ENCODE data around the gene BMPR2. TPM values are rescaled to one million over a fixed set of nuclear protein-coding genes. Genes with fewer than 3 reads are reported as not detected.

BMPR2 gene
- total RNA-seq, 1 donor from 2014 or later = 47.9 TPM

DNA sequence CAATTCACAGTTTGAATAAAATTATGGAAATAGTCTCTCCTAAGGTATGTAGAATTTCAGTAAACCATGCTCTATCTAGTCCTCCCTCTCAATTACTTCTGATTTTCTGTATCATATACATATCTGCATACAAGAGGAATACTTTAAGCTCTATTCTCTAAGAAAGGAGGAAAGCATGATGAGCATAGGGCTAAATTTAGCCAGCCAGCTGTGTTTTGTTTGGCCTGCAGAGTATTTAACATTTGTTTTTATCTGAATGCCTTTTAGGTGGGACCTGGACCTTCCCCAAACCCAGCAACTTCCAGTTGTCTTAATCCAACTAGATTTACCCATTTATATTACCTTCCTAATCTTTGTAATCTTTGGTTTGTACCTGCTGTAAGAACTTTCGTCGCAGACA is 216.4 kb downstream of the BMPR2 start:
- no peak for DNase-seq (ENCODE audit: extremely low spot score in 2 of 2)
- no peak overlapping the region for H3K4me3 ChIP-seq
- intact Hi-C loops (cut with DNase I) = no loop called here
- peaks cover 11% of the 10 kb centered on the region for H3K4me1 ChIP-seq
- H3K27me3 ChIP-seq = no peaks in the 10 kb centered on the region
- no peak overlapping the region for H3K27ac ChIP-seq
- TF ChIP-seq POLR2A (IDR thresholded peaks at IDR 0.05) = no peak
- TF ChIP-seq, protein P1, sequence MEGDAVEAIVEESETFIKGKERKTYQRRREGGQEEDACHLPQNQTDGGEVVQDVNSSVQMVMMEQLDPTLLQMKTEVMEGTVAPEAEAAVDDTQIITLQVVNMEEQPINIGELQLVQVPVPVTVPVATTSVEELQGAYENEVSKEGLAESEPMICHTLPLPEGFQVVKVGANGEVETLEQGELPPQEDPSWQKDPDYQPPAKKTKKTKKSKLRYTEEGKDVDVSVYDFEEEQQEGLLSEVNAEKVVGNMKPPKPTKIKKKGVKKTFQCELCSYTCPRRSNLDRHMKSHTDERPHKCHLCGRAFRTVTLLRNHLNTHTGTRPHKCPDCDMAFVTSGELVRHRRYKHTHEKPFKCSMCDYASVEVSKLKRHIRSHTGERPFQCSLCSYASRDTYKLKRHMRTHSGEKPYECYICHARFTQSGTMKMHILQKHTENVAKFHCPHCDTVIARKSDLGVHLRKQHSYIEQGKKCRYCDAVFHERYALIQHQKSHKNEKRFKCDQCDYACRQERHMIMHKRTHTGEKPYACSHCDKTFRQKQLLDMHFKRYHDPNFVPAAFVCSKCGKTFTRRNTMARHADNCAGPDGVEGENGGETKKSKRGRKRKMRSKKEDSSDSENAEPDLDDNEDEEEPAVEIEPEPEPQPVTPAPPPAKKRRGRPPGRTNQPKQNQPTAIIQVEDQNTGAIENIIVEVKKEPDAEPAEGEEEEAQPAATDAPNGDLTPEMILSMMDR (IDR thresholded peaks at IDR 0.05) = no peak
- no peak for TF ChIP-seq POLR2AphosphoS5 (IDR thresholded peaks at IDR 0.05; ENCODE audit: insufficient read depth in 1 of 2, low read depth in 1 of 2)
- H3K9me3 ChIP-seq = no peaks in the 10 kb centered on the region
- H3K36me3 ChIP-seq = no peaks in the 10 kb centered on the region

DNA sequence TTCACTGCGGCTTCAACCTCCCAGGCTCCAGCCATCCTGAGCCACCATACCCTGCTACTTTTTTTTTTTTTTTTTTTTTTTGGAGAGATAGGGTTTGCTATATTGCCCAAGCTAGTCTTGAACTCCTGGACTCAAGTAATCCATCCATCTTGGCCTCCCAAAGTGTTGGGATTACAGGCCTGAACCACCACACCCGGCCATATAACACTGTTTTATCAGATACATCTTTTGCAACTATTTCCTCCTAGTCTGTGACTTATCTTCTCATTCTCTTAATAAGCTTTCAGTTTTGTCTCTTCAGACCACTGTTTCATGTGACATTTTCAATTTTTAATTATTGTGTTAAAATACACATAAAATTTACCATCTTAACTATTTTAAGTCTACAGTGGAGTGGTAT is 223.0 kb downstream of the BMPR2 start:
- TF ChIP-seq POLR2A (IDR thresholded peaks at IDR 0.05) (no peak), POLR2AphosphoS5 (IDR thresholded peaks at IDR 0.05; ENCODE audit: insufficient read depth in 1 of 2, low read depth in 1 of 2) (no peak)
- TF ChIP-seq, protein P1 (IDR thresholded peaks at IDR 0.05) = no peak
- Histone ChIP-seq H3K27me3 (no peaks in the 10 kb centered on the region), H3K9me3 (no peaks in the 10 kb centered on the region), H3K4me3 (no peak overlapping the region), H3K36me3 (no peaks in the 10 kb centered on the region), H3K4me1 (no peaks in the 10 kb centered on the region), H3K27ac (no peak overlapping the region)
- DNase-seq (ENCODE audit: extremely low spot score in 2 of 2) = no peak
- intact Hi-C loops (cut with DNase I) = no loop called here

DNA sequence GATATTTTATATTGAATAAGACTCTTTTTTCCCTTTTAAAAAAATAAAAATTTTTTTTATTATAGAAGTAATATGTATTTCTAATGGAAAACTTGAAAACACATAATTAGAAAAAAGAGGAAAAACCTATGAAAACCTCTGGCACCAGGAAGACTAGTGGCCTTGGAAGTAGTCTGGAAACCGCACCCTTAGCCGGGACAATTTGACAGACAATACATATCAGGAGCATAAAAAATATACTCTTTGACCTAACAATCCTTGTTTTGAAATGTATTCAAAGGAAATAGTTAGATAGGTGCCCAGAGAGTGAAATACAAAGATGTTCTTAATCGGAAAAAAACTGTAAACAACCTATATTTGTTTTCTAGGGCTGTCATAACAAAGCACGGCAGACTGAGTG is 223.8 kb downstream of the BMPR2 start:
- Histone ChIP-seq H3K27me3 (no peaks in the 10 kb centered on the region), H3K4me1 (no peaks in the 10 kb centered on the region), H3K4me3 (no peak overlapping the region), H3K36me3 (no peaks in the 10 kb centered on the region), H3K9me3 (no peaks in the 10 kb centered on the region), H3K27ac (no peak overlapping the region)
- TF ChIP-seq POLR2A (IDR thresholded peaks at IDR 0.05) (no peak), POLR2AphosphoS5 (IDR thresholded peaks at IDR 0.05; ENCODE audit: insufficient read depth in 1 of 2, low read depth in 1 of 2) (no peak)
- TF ChIP-seq, protein P1 (IDR thresholded peaks at IDR 0.05) = no peak
- intact Hi-C loops (cut with DNase I) = no loop called here
- no peak for DNase-seq (ENCODE audit: extremely low spot score in 2 of 2)

DNA sequence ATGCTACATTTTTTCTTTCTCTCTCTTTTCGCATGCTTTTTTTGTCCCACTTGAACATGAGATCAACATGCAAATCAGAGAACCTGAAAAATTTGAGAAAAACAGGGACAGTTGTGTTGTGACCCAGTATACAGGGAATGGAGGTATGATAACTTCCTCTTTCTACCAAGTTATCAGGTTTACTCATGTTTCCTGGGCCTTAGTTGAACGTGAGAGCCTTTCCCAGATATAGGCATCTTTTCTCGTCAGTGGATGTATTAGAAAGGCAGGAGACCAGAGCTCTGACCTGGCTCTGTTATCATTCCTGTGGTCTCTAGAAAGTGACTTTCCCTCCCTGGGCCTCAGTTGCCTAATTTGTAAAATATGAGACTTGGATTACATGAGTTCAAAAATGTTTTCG is 228.6 kb downstream of the BMPR2 start:
- no peaks in the 10 kb centered on the region for H3K27me3 ChIP-seq
- no peaks in the 10 kb centered on the region for H3K36me3 ChIP-seq
- intact Hi-C loops (cut with DNase I) = no loop called here
- H3K4me1 ChIP-seq = no peaks in the 10 kb centered on the region
- H3K4me3 ChIP-seq = no peak overlapping the region
- no peaks in the 10 kb centered on the region for H3K9me3 ChIP-seq
- no peak overlapping the region for H3K27ac ChIP-seq
- TF ChIP-seq POLR2A (IDR thresholded peaks at IDR 0.05) (no peak), POLR2AphosphoS5 (IDR thresholded peaks at IDR 0.05; ENCODE audit: insufficient read depth in 1 of 2, low read depth in 1 of 2) (no peak)
- TF ChIP-seq, protein P1 (IDR thresholded peaks at IDR 0.05) = no peak
- no peak for DNase-seq (ENCODE audit: extremely low spot score in 2 of 2)

DNA sequence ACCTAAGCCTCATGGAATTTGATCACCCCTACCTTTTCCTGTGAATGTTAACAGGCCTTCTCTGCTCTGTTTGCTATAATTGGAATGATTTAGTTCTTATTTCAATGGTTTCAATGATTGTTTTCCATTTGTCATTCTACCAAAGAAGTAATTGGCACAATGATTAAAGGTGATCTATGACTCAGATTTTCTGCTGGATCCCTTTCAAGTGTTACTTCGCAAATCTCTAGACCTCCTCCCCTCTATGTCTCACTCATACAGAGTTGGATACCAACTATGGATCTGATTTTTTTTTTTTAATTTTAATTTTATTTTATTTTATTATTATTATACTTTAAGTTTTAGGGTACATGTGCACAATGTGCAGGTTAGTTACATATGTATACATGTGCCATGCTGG is 229.0 kb downstream of the BMPR2 start:
- no peak overlapping the region for H3K4me3 ChIP-seq
- H3K4me1 ChIP-seq = no peaks in the 10 kb centered on the region
- no peak overlapping the region for H3K27ac ChIP-seq
- H3K9me3 ChIP-seq = no peaks in the 10 kb centered on the region
- no peak for TF ChIP-seq POLR2AphosphoS5 (IDR thresholded peaks at IDR 0.05; ENCODE audit: insufficient read depth in 1 of 2, low read depth in 1 of 2)
- no peak for TF ChIP-seq POLR2A (IDR thresholded peaks at IDR 0.05)
- TF ChIP-seq, protein P1 (IDR thresholded peaks at IDR 0.05) = no peak
- no peak for DNase-seq (ENCODE audit: extremely low spot score in 2 of 2)
- no peaks in the 10 kb centered on the region for H3K36me3 ChIP-seq
- H3K27me3 ChIP-seq = no peaks in the 10 kb centered on the region
- intact Hi-C loops (cut with DNase I) = no loop called here

Data from vagina (tissue), 2 donors.